PC-9 (cell line): ENCODE data around the gene FAM217A. TPM values are rescaled to one million over a fixed set of nuclear protein-coding genes. Genes with fewer than 3 reads are reported as not detected.

Source experiments
- BruUV-seq: library from RNA; stranded (reverse); fragments of 400-500 nt; replicated peaks from 2 replicates; lab custom pipeline; 2021; lab: Mats Ljungman, UMichigan
- CTCF ChIA-PET: fragments of 300-600 bp; sonication (Branson Sonifier 250); formaldehyde crosslinking; loops from one replicate; lab custom pipeline; 2022; ENCODE audit warnings: antibody characterized with exemption; lab: Charles Lee
- POLR2A ChIA-PET: fragments of 300-600 bp; sonication (Branson Sonifier 250); formaldehyde crosslinking; loops from one replicate; lab custom pipeline; 2022; ENCODE audit warnings: antibody characterized with exemption; ENCODE audit not compliant: unreplicated experiment; lab: Charles Lee
- DNase-seq, 2 experiments: peaks; one replicate each; pipeline versions ENCODE4 v3.0.0 to v3.0.0-alpha.2; 2015 to 2022; ENCODE audit warnings: mixed read lengths in 1 of 2
- H2AFZ ChIP-seq: fragments of 200-600 bp; sonication (generic); 2 replicates; pipeline ENCODE4 v1.8.1; 2017; ENCODE audit warnings: antibody characterized with exemption
- H3F3A ChIP-seq: fragments of 200-600 bp; sonication (generic); 2 replicates; pipeline ENCODE4 v1.8.1; 2017; ENCODE audit warnings: antibody characterized with exemption, mild to moderate bottlenecking, low read depth; ENCODE audit not compliant: insufficient read depth
- H3K27ac ChIP-seq: fragments of 200-600 bp; sonication (generic); 2 replicates; pipeline ENCODE4 v1.6.1; 2016; ENCODE audit warnings: mixed run types
- H3K27me3 ChIP-seq: fragments of 200-600 bp; sonication (generic); 2 replicates; pipeline ENCODE4 v1.6.1; 2016; ENCODE audit warnings: low read depth, mixed run types; ENCODE audit not compliant: insufficient read depth
- H3K36me3 ChIP-seq: fragments of 200-600 bp; sonication (generic); 2 replicates; pipeline ENCODE4 v1.6.1; 2016; ENCODE audit warnings: low read depth, mixed run types
- H3K4me1 ChIP-seq: fragments of 200-600 bp; sonication (generic); replicated peaks from 2 replicates; pipeline ENCODE4 v1.6.1; 2016; ENCODE audit warnings: mixed run types; ENCODE audit not compliant: insufficient read depth
- H3K4me2 ChIP-seq: fragments of 200-600 bp; sonication (generic); 2 replicates; pipeline ENCODE4 v1.6.1; 2017; ENCODE audit warnings: mixed run types
- H3K4me3 ChIP-seq: fragments of 200-600 bp; sonication (generic); 2 replicates; pipeline ENCODE4 v1.6.1; 2016; ENCODE audit warnings: mixed run types
- H3K79me2 ChIP-seq: fragments of 200-600 bp; sonication (generic); 2 replicates; pipeline ENCODE4 v1.6.1; 2017; ENCODE audit warnings: low read depth, mixed run types
- H3K9me2 ChIP-seq: fragments of 200-600 bp; sonication (generic); 2 replicates; pipeline ENCODE4 v1.8.1; 2017; ENCODE audit warnings: mild to moderate bottlenecking; ENCODE audit not compliant: insufficient read depth
- H3K9me3 ChIP-seq: fragments of 200-600 bp; sonication (generic); 2 replicates; pipeline ENCODE4 v1.8.1; 2016; ENCODE audit warnings: low read depth; ENCODE audit not compliant: insufficient read depth
- H4K20me1 ChIP-seq: fragments of 200-600 bp; sonication (generic); 2 replicates; pipeline ENCODE4 v1.8.1; 2017; ENCODE audit not compliant: insufficient read depth
- CTCF ChIP-seq: fragments of 200-600 bp; sonication (generic); conservative IDR thresholded peaks from 2 replicates; pipeline ENCODE4 v1.6.1; 2017; ENCODE audit warnings: mixed run types, antibody characterized with exemption, mild to moderate bottlenecking, moderate library complexity
- EZH2 ChIP-seq: fragments of 200-600 bp; sonication (generic); IDR thresholded peaks from 2 replicates; pipeline ENCODE4 v1.8.0; 2017; ENCODE audit warnings: antibody characterized with exemption, low read depth
- intact Hi-C: fragments of 100-400 bp; cut with micrococcal nuclease; formaldehyde crosslinking; loops from one replicate; pipeline ENCODE4 v1.10.0; 2022; ENCODE audit not compliant: unreplicated experiment
- total RNA-seq: library from RNA; stranded (reverse); gene quantifications from 2 replicates; pipeline ENCODE4 v1.2.3, GENCODE V29; 2021

The FAM217A gene
- total RNA-seq, 1 experiment from 2014 or later = not detected

GRCh38 chr6:4057036-4057435 is 21.9 kb downstream of the FAM217A start:
- H4K20me1 ChIP-seq = 0 out of 2 replicates have a peak, but pooled peaks cover 4% of the 10 kb centered on the region
- POLR2A ChIA-PET = no interaction called here
- H3K9me2 ChIP-seq = no peaks in the 10 kb centered on the region
- H3K9me3 ChIP-seq = no peaks in the 10 kb centered on the region
- H3K27ac ChIP-seq = no peak overlapping the region
- H3K4me2 ChIP-seq = no peak overlapping the region
- peaks cover 8% of the 10 kb centered on the region for H3F3A ChIP-seq
- no peak overlapping the region for H2AFZ ChIP-seq
- no peak for DNase-seq
- H3K27me3 ChIP-seq = no peaks in the 10 kb centered on the region
- CTCF ChIA-PET = no interaction called here
- peaks cover 40% of the 10 kb centered on the region for H3K36me3 ChIP-seq
- no peak overlapping the region for H3K4me3 ChIP-seq
- H3K79me2 ChIP-seq = no peaks in the 10 kb centered on the region
- intact Hi-C loops = loop anchor here (5.0 kb wide), 2 partner anchors 880 to 1345 kb away; no protein-coding TSS in a partner anchor
- H3K4me1 ChIP-seq = peaks cover 17% of the 10 kb centered on the region
- TF ChIP-seq CTCF = no peak
- TF ChIP-seq EZH2 = no peak
- no TSS peak for BruUV-seq

- peak; percentile 29 to 43 for DNase-seq
- intact Hi-C loops = loop anchor here (1.0 to 5.0 kb wide), 4 partner anchors 101 to 1347 kb away; no protein-coding TSS in a partner anchor
- Histone ChIP-seq H3K9me3 (no peaks in the 10 kb centered on the region), H3K9me2 (no peaks in the 10 kb centered on the region), H2AFZ (no peak overlapping the region), H3K27me3 (no peaks in the 10 kb centered on the region), H3F3A (peaks cover 8% of the 10 kb centered on the region), H4K20me1 (0 out of 2 replicates have a peak, but pooled peaks cover 4% of the 10 kb centered on the region), H3K4me1 (peaks cover 17% of the 10 kb centered on the region), H3K79me2 (no peaks in the 10 kb centered on the region), H3K4me2 (no peak overlapping the region), H3K36me3 (peaks cover 36% of the 10 kb centered on the region), H3K27ac (no peak overlapping the region), H3K4me3 (no peak overlapping the region)
- BruUV-seq = no TSS peak
- TF ChIP-seq CTCF (peak; percentile 59), EZH2 (no peak)
- CTCF ChIA-PET = no interaction called here
- POLR2A ChIA-PET = no interaction called here
These were observed 23.4 kb downstream of the FAM217A start for GRCh38 chr6:4055420-4056041.

- no peak overlapping the region for H3K27ac ChIP-seq
- intact Hi-C loops = no loop called here
- H3K27me3 ChIP-seq = no peaks in the 10 kb centered on the region
- H3K4me2 ChIP-seq = no peak overlapping the region
- H3K4me3 ChIP-seq = no peak overlapping the region
- no peaks in the 10 kb centered on the region for H3K9me3 ChIP-seq
- H3K4me1 ChIP-seq = no peaks in the 10 kb centered on the region
- DNase-seq = no peak
- no peak overlapping the region for H2AFZ ChIP-seq
- POLR2A ChIA-PET = no interaction called here
- no peaks in the 10 kb centered on the region for H3K9me2 ChIP-seq
- peaks cover 4% of the 10 kb centered on the region for H3F3A ChIP-seq
- CTCF ChIA-PET = no interaction called here
- BruUV-seq = no TSS peak
- 0 out of 2 replicates have a peak, but pooled peaks cover 7% of the 10 kb centered on the region for H4K20me1 ChIP-seq
- H3K79me2 ChIP-seq = no peaks in the 10 kb centered on the region
- H3K36me3 ChIP-seq = peaks cover 13% of the 10 kb centered on the region; the same call in 1 of the 2 replicates
- TF ChIP-seq EZH2 (no peak), CTCF (no peak)
These were observed 29.7 kb downstream of the FAM217A start for GRCh38 chr6:4049246-4049645.
